Measurements from ENCODE around the gene SLC24A5.

DNA sequence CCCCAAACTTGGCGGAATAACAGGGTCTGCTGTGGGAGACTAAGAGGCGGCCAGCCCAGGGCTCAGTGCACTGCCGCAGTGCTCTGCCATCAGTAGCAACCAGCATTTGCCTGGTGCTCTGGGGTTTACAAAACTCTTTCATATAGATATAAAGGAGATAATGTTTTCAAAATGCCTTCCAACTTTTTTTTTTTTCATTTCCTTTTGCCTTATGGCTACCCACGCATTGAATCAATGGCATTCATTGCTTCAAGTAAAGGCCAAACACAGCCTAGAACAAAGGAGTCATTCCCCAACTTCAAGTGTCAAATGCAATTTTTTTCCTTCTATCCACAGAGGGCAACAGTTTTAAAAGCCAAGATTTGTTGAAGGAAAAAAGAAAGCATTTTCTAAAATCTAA, 11.6 kb upstream of the SLC24A5 start:
- TF ChIP-seq, protein P1, sequence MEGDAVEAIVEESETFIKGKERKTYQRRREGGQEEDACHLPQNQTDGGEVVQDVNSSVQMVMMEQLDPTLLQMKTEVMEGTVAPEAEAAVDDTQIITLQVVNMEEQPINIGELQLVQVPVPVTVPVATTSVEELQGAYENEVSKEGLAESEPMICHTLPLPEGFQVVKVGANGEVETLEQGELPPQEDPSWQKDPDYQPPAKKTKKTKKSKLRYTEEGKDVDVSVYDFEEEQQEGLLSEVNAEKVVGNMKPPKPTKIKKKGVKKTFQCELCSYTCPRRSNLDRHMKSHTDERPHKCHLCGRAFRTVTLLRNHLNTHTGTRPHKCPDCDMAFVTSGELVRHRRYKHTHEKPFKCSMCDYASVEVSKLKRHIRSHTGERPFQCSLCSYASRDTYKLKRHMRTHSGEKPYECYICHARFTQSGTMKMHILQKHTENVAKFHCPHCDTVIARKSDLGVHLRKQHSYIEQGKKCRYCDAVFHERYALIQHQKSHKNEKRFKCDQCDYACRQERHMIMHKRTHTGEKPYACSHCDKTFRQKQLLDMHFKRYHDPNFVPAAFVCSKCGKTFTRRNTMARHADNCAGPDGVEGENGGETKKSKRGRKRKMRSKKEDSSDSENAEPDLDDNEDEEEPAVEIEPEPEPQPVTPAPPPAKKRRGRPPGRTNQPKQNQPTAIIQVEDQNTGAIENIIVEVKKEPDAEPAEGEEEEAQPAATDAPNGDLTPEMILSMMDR (IDR thresholded peaks at IDR 0.05): no peak
- TF ChIP-seq, protein P2, sequence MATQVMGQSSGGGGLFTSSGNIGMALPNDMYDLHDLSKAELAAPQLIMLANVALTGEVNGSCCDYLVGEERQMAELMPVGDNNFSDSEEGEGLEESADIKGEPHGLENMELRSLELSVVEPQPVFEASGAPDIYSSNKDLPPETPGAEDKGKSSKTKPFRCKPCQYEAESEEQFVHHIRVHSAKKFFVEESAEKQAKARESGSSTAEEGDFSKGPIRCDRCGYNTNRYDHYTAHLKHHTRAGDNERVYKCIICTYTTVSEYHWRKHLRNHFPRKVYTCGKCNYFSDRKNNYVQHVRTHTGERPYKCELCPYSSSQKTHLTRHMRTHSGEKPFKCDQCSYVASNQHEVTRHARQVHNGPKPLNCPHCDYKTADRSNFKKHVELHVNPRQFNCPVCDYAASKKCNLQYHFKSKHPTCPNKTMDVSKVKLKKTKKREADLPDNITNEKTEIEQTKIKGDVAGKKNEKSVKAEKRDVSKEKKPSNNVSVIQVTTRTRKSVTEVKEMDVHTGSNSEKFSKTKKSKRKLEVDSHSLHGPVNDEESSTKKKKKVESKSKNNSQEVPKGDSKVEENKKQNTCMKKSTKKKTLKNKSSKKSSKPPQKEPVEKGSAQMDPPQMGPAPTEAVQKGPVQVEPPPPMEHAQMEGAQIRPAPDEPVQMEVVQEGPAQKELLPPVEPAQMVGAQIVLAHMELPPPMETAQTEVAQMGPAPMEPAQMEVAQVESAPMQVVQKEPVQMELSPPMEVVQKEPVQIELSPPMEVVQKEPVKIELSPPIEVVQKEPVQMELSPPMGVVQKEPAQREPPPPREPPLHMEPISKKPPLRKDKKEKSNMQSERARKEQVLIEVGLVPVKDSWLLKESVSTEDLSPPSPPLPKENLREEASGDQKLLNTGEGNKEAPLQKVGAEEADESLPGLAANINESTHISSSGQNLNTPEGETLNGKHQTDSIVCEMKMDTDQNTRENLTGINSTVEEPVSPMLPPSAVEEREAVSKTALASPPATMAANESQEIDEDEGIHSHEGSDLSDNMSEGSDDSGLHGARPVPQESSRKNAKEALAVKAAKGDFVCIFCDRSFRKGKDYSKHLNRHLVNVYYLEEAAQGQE (IDR thresholded peaks at IDR 0.05; ENCODE audit: insufficient read depth in 1 of 2, low read depth in 2 of 2, low read length in 1 of 2): no peak
- TF ChIP-seq POLR2AphosphoS5 (IDR thresholded peaks at IDR 0.05; ENCODE audit: low read depth, low read length) (no peak), TCF7L2 (IDR thresholded peaks at IDR 0.05; ENCODE audit: low read depth, low read length) (no peak)

Measured in Panc1 (cell line).